NCI-H187 (cell line): Measurements from ENCODE around the gene DHX40.
"Not testable (repeated sequence)": the region's sequence is repeated elsewhere in the genome, so short reads cannot be mapped to it uniquely, and the experiment has no call there.

ENCODE experiments used
- DNase-seq, 2 experiments: peaks; one replicate each; lab custom pipeline; 2025; lab: John Stamatoyannopoulos, UW

DHX40 gene

GRCh38 chr17:59565171-59565958 is at the start of gene DHX40:
DHX40 (plus strand) TSS chr17:59565610; CDS start chr17:59565672, 62 bp downstream.
- DNase-seq: peak; percentile 55 to 86

- no peak for DNase-seq
Observed at GRCh38 chr17:59516451-59516850, 49.0 kb upstream of the DHX40 start.

GRCh38 chr17:59519132-59519531 is 46.3 kb upstream of the DHX40 start:
- no peak for DNase-seq

GRCh38 chr17:59520251-59520650 is 45.2 kb upstream of the DHX40 start:
- DNase-seq: no peak

- peak in 1 of 2 experiments; percentile 3 for DNase-seq
Observed at GRCh38 chr17:59521465-59522126, 43.8 kb upstream of the DHX40 start.

- not testable (repeated sequence) for DNase-seq
Observed at GRCh38 chr17:59524930-59525329, 40.5 kb upstream of the DHX40 start.

GRCh38 chr17:59525668-59526067 is 39.7 kb upstream of the DHX40 start:
- no peak for DNase-seq

- no peak for DNase-seq
Observed at GRCh38 chr17:59526451-59526850, 39.0 kb upstream of the DHX40 start.

- no peak for DNase-seq
Observed at GRCh38 chr17:59527325-59527917, 38.0 kb upstream of the DHX40 start.

GRCh38 chr17:59527931-59528330 is 37.5 kb upstream of the DHX40 start:
- no peak for DNase-seq

GRCh38 chr17:59530531-59530930 is 34.9 kb upstream of the DHX40 start:
- DNase-seq: no peak

GRCh38 chr17:59533694-59534093 is 31.7 kb upstream of the DHX40 start:
- DNase-seq: no peak

GRCh38 chr17:59534583-59534982 is 30.8 kb upstream of the DHX40 start:
- DNase-seq: no peak

- DNase-seq: no peak
Observed at GRCh38 chr17:59538195-59538909, 27.1 kb upstream of the DHX40 start.

GRCh38 chr17:59542960-59543635 is 22.3 kb upstream of the DHX40 start:
- DNase-seq: no peak

- DNase-seq: no peak
Observed at GRCh38 chr17:59545942-59546341, 19.5 kb upstream of the DHX40 start.

GRCh38 chr17:59547131-59547915 is 18.1 kb upstream of the DHX40 start:
- no peak for DNase-seq

GRCh38 chr17:59548985-59549384 is 16.4 kb upstream of the DHX40 start:
- not testable (repeated sequence) for DNase-seq

- no peak for DNase-seq
Observed at GRCh38 chr17:59550703-59551102, 14.7 kb upstream of the DHX40 start.

- no peak for DNase-seq
Observed at GRCh38 chr17:59558039-59558438, 7.4 kb upstream of the DHX40 start.

GRCh38 chr17:59558953-59559352 is 6.5 kb upstream of the DHX40 start:
- DNase-seq: no peak
